ENCODE results near the gene EXD3. TPM values are rescaled to one million over a fixed set of nuclear protein-coding genes. Genes with fewer than 3 reads are reported as not detected.

EXD3 gene
- total and polyA plus RNA-seq, 2 of the 4 experiments (the other 2 are of a cell fraction), result 1.1 to 7.4 TPM

DNA sequence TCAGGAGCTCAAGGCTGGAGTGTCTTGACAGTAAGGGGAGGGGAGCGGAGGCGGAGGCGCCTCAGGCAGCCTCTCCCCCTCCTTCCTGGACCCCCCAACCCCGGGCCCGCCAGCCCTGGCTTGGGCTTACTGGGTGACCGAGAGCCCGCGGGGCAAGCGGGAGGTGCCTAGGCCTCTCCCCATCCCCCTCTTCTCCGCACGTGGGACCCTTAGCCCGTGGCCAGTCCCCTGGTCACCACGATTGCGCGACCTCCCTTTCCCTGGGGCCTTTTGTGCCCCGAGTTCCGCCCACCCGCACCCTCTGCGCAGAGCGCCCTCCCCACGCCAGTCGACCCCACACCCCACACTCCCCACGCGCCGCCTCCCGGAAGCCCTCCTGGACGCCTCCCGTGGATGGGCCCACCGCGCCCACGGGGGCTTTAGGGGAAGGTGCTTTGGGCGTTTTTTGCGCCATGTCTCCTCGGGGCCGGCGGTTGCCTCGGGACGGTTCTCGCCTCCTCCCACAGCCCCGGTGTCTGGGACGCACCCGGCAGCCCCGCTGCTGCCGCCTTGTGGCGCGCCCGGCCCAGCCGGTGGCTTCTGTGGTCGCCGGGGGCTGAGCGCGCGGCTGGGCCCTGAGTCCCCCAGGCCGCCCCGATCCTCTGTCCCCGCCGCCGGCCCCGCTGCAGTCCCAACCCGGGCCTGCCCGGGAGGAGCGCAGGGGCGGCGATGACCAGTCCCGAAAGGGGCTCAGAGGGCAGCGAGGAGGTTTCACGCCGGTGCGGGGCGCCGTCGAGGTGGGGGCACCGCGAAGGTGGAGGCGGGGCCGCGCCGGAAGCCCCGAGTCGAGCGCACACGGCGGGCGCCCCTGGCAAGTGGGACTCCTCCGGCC lies 142.3 kb downstream of the EXD3 start:
- Histone ChIP-seq H3K4me1 (ENCODE audit: control insufficient read depth, insufficient read depth, low read length) (peaks cover 21% of the 10 kb centered on the region), H2BK15ac (ENCODE audit: low read depth, low read length) (no peak overlapping the region), H3K79me1 (ENCODE audit: low read depth in 1 of 2, low read length in 2 of 2) (peaks cover 0 to 49% of the 10 kb centered on the region in 2 experiments), H3K56ac (ENCODE audit: extremely low read depth, insufficient read depth, low read length) (no peak overlapping the region), H2AK5ac (ENCODE audit: low read depth, low read length) (peak overlapping the region; percentile 28; the same call in 1 of the 2 replicates), H3K36me3 (ENCODE audit: control insufficient read depth, insufficient read depth, low read length) (peaks cover 29% of the 10 kb centered on the region), H2BK5ac (ENCODE audit: low read depth, low read length, poor library complexity, severe bottlenecking) (no peak overlapping the region), H3K23ac (ENCODE audit: low read depth, low read length) (no peak overlapping the region), H3K9me1 (ENCODE audit: insufficient read depth, low read length) (no peaks in the 10 kb centered on the region), H2AFZ (replicated peaks; ENCODE audit: low read length, poor library complexity) (peak overlapping the region; percentile 21), H3K27ac (ENCODE audit: insufficient read depth, low read length) (no peak overlapping the region), H3K4me3 (ENCODE audit: insufficient read depth, low read depth, low read length) (no peak overlapping the region), H2AK9ac (replicated peaks; ENCODE audit: low read depth, low read length, poor library complexity) (peak overlapping the region; percentile 72), H3K4ac (ENCODE audit: low read depth, low read length) (no peak overlapping the region), H3K27me3 (ENCODE audit: control insufficient read depth, insufficient read depth, low read length) (no peaks in the 10 kb centered on the region), H3K4me2 (ENCODE audit: low read depth, low read length) (no peak overlapping the region), H4K91ac (ENCODE audit: insufficient read depth, low read depth, low read length) (no peak overlapping the region), H4K5ac (ENCODE audit: low read depth, low read length) (no peak overlapping the region), H3K14ac (replicated peaks; ENCODE audit: low read depth, low read length) (no peak overlapping the region), H3K9ac (ENCODE audit: low read depth, low read length) (no peak overlapping the region), H2BK120ac (ENCODE audit: low read depth, low read length) (no peak overlapping the region), H3K9me3 (ENCODE audit: control insufficient read depth, insufficient read depth, low read length) (no peaks in the 10 kb centered on the region), H2BK20ac (ENCODE audit: low read depth, low read length) (no peak overlapping the region), H4K8ac (ENCODE audit: low read depth in 2 of 2, low read length in 2 of 2) (no peak overlapping the region), H3K18ac (ENCODE audit: low read depth, low read length) (no peak overlapping the region), H4K20me1 (ENCODE audit: insufficient read depth, low read length) (peaks cover 40% of the 10 kb centered on the region)
- POLR2A ChIA-PET (ENCODE audit: unreplicated experiment), result no interaction called here
- 21% methylated on average over 25 of the region's 85 CpGs; no CpG with 5 or more reads in 1 of the 2 experiments for WGBS, 2 experiments (ENCODE audit: extremely low coverage in 2 of 2, insufficient read length in 1 of 2)
- TF ChIP-seq CEBPB (IDR thresholded peaks at IDR 0.05; ENCODE audit: low read depth, low read length) (no peak), SMC3 (IDR thresholded peaks at IDR 0.05; ENCODE audit: low read depth, low read length) (0 out of 2 replicates have a peak, but pooled peaks have one; percentile 8), CTCF (conservative IDR thresholded peaks at IDR 0.05; ENCODE audit: low read depth, low read length) (peak; percentile 33; the same call in 1 of the 2 replicates)
- dilution Hi-C loops (cut with HindIII; ENCODE audit: low sequenced_read_pairs, unreplicated experiment), result no loop called here
- DNase-seq (no peak), ATAC-seq (ENCODE audit: low read depth) (no peak)
- BruUV-seq (replicated peaks), result no TSS peak
- CTCF ChIA-PET, result no interaction called here
- in situ Hi-C loops (cut with MboI; ENCODE audit: low sequenced_read_pairs), result no loop called here
- intact Hi-C loops (cut with micrococcal nuclease), result no loop called here

Measured in IMR-90 (cell line).